ENCODE data around the gene GPSM1.

GPSM1 gene

DNA sequence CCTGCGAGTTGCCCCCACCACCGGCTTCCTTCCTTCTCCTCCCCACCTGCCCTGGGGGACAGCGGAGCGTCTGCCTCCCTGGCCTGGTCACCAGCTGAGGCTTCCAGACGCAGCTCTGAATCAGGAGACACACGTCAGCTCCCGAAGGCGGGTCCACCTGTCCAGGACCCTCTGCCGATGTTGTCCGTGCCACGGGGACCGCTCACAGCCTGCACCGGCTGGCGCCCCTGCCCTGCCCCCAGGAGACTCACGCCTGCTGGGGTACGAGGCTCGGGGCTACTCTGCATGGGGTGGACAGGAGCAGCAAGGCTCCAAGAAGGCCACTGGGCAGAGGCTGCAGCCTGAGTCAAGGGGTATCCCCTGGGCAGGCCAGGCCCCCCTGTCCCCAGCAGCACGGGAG is 21.5 kb upstream of the GPSM1 start:
- H3K4me3 ChIP-seq (ENCODE audit: low read length): no peak overlapping the region
- no peaks in the 10 kb centered on the region for H3K4me1 ChIP-seq (ENCODE audit: control insufficient read depth, insufficient read depth, low read length)
- DNase-seq (ENCODE audit: low read depth, low spot score): no peak
- no CpG with 5 or more reads among the region's 18 CpGs for WGBS (ENCODE audit: insufficient coverage, insufficient read length)
- no peak overlapping the region for H3K27ac ChIP-seq (ENCODE audit: low read length)
- H3K36me3 ChIP-seq (ENCODE audit: control insufficient read depth, insufficient read depth, low read length): no peaks in the 10 kb centered on the region
- no peaks in the 10 kb centered on the region for H3K9me3 ChIP-seq (ENCODE audit: control insufficient read depth, insufficient read depth, low read length)
- H3K27me3 ChIP-seq (ENCODE audit: control insufficient read depth, insufficient read depth, low read length): no peaks in the 10 kb centered on the region

DNA sequence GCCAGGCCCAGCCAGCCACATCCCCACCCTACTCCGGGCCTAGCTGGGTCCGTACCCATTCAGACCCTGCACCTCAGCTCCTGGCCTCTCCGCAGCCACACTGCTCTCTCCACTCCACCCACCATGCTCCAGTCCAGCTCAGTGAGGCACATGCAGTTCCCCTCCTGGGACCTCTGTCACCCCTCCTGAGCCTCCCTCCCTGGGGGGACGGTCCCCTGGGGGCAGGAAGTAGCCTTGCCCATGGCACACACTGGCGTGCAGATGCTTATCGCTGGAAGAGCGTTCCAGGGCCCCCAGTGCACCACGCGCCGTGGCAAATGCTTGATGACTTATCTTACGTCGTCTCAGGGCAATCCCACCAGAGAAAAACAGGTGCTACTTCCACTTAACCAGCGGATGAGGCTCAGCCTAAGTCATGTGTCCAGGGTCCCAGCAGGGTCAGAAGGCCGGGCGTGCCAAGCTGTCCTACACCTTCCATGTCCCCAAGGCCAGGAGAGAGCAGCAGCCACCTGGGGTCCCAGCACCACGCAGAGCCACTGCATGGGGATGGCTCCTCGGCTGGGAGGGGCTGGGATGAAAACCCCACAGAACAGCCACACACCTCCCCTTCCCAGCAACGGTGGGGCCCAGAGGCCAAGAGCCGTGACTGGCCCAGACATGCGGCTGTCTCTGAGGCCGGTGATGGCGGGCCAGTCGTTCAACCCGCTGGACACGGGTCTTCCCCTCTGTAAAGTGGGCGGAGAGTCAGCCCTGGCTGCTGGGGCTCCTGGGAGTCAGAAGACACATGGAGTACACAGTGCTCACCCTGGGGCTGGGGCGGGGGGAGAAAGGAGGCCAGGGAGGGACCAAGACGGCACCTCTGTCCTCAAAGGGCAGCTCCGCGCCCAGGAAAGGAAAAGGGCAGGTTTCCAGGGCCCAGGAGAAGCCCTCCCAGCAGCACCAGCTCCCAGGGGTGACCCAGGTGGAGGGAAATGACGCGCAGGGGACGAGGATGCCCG is 20.8 kb upstream of the GPSM1 start:
- DNase-seq (ENCODE audit: low read depth, low spot score): no peak
- H3K4me1 ChIP-seq (ENCODE audit: control insufficient read depth, insufficient read depth, low read length): no peaks in the 10 kb centered on the region
- no peaks in the 10 kb centered on the region for H3K36me3 ChIP-seq (ENCODE audit: control insufficient read depth, insufficient read depth, low read length)
- no CpG with 5 or more reads among the region's 34 CpGs for WGBS (ENCODE audit: insufficient coverage, insufficient read length)
- H3K9me3 ChIP-seq (ENCODE audit: control insufficient read depth, insufficient read depth, low read length): no peaks in the 10 kb centered on the region
- no peaks in the 10 kb centered on the region for H3K27me3 ChIP-seq (ENCODE audit: control insufficient read depth, insufficient read depth, low read length)
- no peak overlapping the region for H3K27ac ChIP-seq (ENCODE audit: low read length)
- H3K4me3 ChIP-seq (ENCODE audit: low read length): no peak overlapping the region

DNA sequence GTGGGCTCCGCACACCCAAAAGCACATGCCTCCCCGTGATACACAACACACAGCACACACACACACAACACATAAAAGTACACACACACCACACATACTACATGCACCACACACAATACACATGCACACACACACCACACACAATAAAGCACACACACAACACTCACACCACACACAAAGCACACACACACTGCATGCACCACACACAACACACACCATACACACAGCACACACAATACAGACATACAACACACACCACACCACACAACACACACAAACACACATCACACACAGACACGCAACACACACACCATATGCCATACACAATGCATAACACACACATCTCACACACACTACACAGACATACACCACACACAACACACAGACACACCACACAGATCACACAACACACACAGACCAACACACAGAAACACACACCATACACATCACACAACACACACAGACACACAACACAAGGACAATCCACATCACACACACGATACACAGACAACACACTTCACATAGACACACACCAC is 20.1 kb upstream of the GPSM1 start:
- Histone ChIP-seq H3K4me3 (ENCODE audit: low read length) (no peak overlapping the region), H3K27ac (ENCODE audit: low read length) (no peak overlapping the region), H3K36me3 (ENCODE audit: control insufficient read depth, insufficient read depth, low read length) (no peaks in the 10 kb centered on the region), H3K4me1 (ENCODE audit: control insufficient read depth, insufficient read depth, low read length) (no peaks in the 10 kb centered on the region), H3K27me3 (ENCODE audit: control insufficient read depth, insufficient read depth, low read length) (no peaks in the 10 kb centered on the region), H3K9me3 (ENCODE audit: control insufficient read depth, insufficient read depth, low read length) (no peaks in the 10 kb centered on the region)
- WGBS (ENCODE audit: insufficient coverage, insufficient read length): 100% methylated on average over 1 of the region's 4 CpGs
- DNase-seq (ENCODE audit: low read depth, low spot score): no peak

GRCh38 chr9:136308006-136308701 is 19.2 kb upstream of the GPSM1 start:
- Histone ChIP-seq H3K27me3 (ENCODE audit: control insufficient read depth, insufficient read depth, low read length) (no peaks in the 10 kb centered on the region), H3K4me1 (ENCODE audit: control insufficient read depth, insufficient read depth, low read length) (no peaks in the 10 kb centered on the region)
- 100% methylated on average over 1 of the region's 4 CpGs for WGBS (ENCODE audit: insufficient coverage, insufficient read length)

GRCh38 chr9:136308702-136309053 is 18.7 kb upstream of the GPSM1 start:
- Histone ChIP-seq H3K27ac (ENCODE audit: low read length) (no peak overlapping the region), H3K4me1 (ENCODE audit: control insufficient read depth, insufficient read depth, low read length) (no peaks in the 10 kb centered on the region), H3K9me3 (ENCODE audit: control insufficient read depth, insufficient read depth, low read length) (no peaks in the 10 kb centered on the region), H3K27me3 (ENCODE audit: control insufficient read depth, insufficient read depth, low read length) (no peaks in the 10 kb centered on the region), H3K4me3 (ENCODE audit: low read length) (no peak overlapping the region), H3K36me3 (ENCODE audit: control insufficient read depth, insufficient read depth, low read length) (no peaks in the 10 kb centered on the region)
- no peak for DNase-seq (ENCODE audit: low read depth, low spot score)

More at GRCh38 chr9:136308006-136308701, 19.2 kb upstream of the GPSM1 start:
- no peak for DNase-seq (ENCODE audit: low read depth, low spot score)
- Histone ChIP-seq H3K4me3 (ENCODE audit: low read length) (no peak overlapping the region), H3K9me3 (ENCODE audit: control insufficient read depth, insufficient read depth, low read length) (no peaks in the 10 kb centered on the region), H3K27ac (ENCODE audit: low read length) (no peak overlapping the region), H3K36me3 (ENCODE audit: control insufficient read depth, insufficient read depth, low read length) (no peaks in the 10 kb centered on the region)

DNA sequence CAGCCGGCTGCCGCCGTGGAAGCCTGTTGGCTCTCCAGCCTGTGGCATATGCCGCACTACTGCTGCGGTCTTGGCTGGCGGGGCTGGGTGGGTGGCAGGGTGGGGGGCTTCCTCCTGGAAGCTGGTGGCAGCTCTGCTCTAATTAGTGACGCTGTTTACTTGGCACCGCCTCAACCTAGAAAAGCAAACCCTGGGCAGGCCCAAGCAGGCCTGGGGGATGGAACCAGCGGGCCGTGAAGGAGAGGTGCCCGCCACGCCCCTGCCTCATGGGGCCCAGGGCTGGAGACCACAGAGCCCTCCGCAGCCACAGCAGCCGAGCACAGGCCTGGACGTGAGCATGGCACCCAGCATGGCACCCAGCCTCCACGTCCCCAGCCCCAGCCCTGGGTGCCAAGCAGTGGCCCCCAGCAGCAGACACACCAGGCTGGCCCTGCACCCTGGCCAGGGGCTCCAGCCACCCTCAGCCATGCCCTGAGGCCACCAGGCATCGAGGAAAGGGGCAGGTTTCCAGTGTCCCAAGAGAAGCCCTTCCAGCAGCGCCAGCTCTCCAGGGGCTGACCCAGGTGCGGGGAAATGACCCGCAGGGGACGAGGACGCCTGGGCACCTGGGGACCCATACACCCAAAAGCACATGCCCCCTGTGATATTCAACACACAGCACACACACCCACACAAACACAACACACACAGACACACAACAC is 18.1 kb upstream of the GPSM1 start:
- no peaks in the 10 kb centered on the region for H3K36me3 ChIP-seq (ENCODE audit: control insufficient read depth, insufficient read depth, low read length)
- no CpG with 5 or more reads among the region's 22 CpGs for WGBS (ENCODE audit: insufficient coverage, insufficient read length)
- no peaks in the 10 kb centered on the region for H3K4me1 ChIP-seq (ENCODE audit: control insufficient read depth, insufficient read depth, low read length)
- H3K27ac ChIP-seq (ENCODE audit: low read length): no peak overlapping the region
- no peaks in the 10 kb centered on the region for H3K27me3 ChIP-seq (ENCODE audit: control insufficient read depth, insufficient read depth, low read length)
- H3K9me3 ChIP-seq (ENCODE audit: control insufficient read depth, insufficient read depth, low read length): no peaks in the 10 kb centered on the region
- no peak for DNase-seq (ENCODE audit: low read depth, low spot score)
- no peak overlapping the region for H3K4me3 ChIP-seq (ENCODE audit: low read length)

DNA sequence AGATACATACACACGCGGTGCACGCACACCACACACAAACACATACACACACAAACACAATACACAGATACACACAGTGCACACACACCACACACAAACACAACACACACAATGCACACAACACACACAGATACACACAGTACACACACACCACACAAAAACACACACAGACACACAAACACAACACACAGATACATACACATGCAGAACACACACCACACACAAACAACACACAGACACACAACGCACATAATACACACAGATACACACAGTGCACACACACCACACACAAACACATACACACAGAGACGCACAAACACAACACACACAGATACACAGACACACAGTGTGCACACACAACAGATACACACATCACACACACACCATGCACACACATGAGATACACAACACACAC is 17.5 kb upstream of the GPSM1 start:
- Histone ChIP-seq H3K27me3 (ENCODE audit: control insufficient read depth, insufficient read depth, low read length) (no peaks in the 10 kb centered on the region), H3K36me3 (ENCODE audit: control insufficient read depth, insufficient read depth, low read length) (no peaks in the 10 kb centered on the region), H3K27ac (ENCODE audit: low read length) (no peak overlapping the region), H3K4me3 (ENCODE audit: low read length) (no peak overlapping the region), H3K9me3 (ENCODE audit: control insufficient read depth, insufficient read depth, low read length) (no peaks in the 10 kb centered on the region), H3K4me1 (ENCODE audit: control insufficient read depth, insufficient read depth, low read length) (no peaks in the 10 kb centered on the region)
- no peak for DNase-seq (ENCODE audit: low read depth, low spot score)
- no CpG with 5 or more reads among the region's 5 CpGs for WGBS (ENCODE audit: insufficient coverage, insufficient read length)

GRCh38 chr9:136310273-136311030 is 16.9 kb upstream of the GPSM1 start:
- no CpG with 5 or more reads among the region's 28 CpGs for WGBS (ENCODE audit: insufficient coverage, insufficient read length)
- DNase-seq (ENCODE audit: low read depth, low spot score): no peak
- Histone ChIP-seq H3K27ac (ENCODE audit: low read length) (no peak overlapping the region), H3K9me3 (ENCODE audit: control insufficient read depth, insufficient read depth, low read length) (no peaks in the 10 kb centered on the region), H3K4me1 (ENCODE audit: control insufficient read depth, insufficient read depth, low read length) (no peaks in the 10 kb centered on the region), H3K36me3 (ENCODE audit: control insufficient read depth, insufficient read depth, low read length) (no peaks in the 10 kb centered on the region), H3K4me3 (ENCODE audit: low read length) (no peak overlapping the region), H3K27me3 (ENCODE audit: control insufficient read depth, insufficient read depth, low read length) (no peaks in the 10 kb centered on the region)

- DNase-seq (ENCODE audit: low read depth, low spot score): no peak
- Histone ChIP-seq H3K9me3 (ENCODE audit: control insufficient read depth, insufficient read depth, low read length) (no peaks in the 10 kb centered on the region), H3K27ac (ENCODE audit: low read length) (no peak overlapping the region), H3K36me3 (ENCODE audit: control insufficient read depth, insufficient read depth, low read length) (no peaks in the 10 kb centered on the region), H3K4me3 (ENCODE audit: low read length) (no peak overlapping the region), H3K27me3 (ENCODE audit: control insufficient read depth, insufficient read depth, low read length) (no peaks in the 10 kb centered on the region), H3K4me1 (ENCODE audit: control insufficient read depth, insufficient read depth, low read length) (no peaks in the 10 kb centered on the region)
- no CpG with 5 or more reads among the region's 23 CpGs for WGBS (ENCODE audit: insufficient coverage, insufficient read length)
These were observed 16.0 kb upstream of the GPSM1 start for GRCh38 chr9:136311051-136312008.

Data from iPS DF 6.9 (cell line).